ENCODE results near the gene POU4F3. TPM values are rescaled to one million over a fixed set of nuclear protein-coding genes. Genes with fewer than 3 reads are reported as not detected.
A peak's percentile ranks its signal among the peaks of the same experiment; 100 is the strongest.

The POU4F3 gene
- total RNA-seq, 1 donor from 2014 or later: 9.5 TPM

- no peaks in the 10 kb centered on the region for H3K36me3 Mint-ChIP-seq (ENCODE audit: unreplicated experiment)
- H3K4me1 Mint-ChIP-seq (ENCODE audit: low read depth, unreplicated experiment): peaks cover 15% of the 10 kb centered on the region
- DNase-seq: no peak
- TF ChIP-seq CTCF (IDR thresholded peaks at IDR 0.05; ENCODE audit: partially characterized antibody, unreplicated experiment): no peak
- H3K9me3 Mint-ChIP-seq (ENCODE audit: unreplicated experiment): peaks cover 6% of the 10 kb centered on the region
- H3K27ac Mint-ChIP-seq (ENCODE audit: unreplicated experiment): no peak overlapping the region
- H3K4me3 Mint-ChIP-seq (ENCODE audit: unreplicated experiment): no peak overlapping the region
- peaks cover 9% of the 10 kb centered on the region for H3K27me3 Mint-ChIP-seq (ENCODE audit: unreplicated experiment)
Measured at GRCh38 chr5:146329697-146330096, 8.9 kb upstream of the POU4F3 start.

- no peak for TF ChIP-seq CTCF (IDR thresholded peaks at IDR 0.05; ENCODE audit: partially characterized antibody, unreplicated experiment)
- Mint-ChIP-seq H3K4me1 (ENCODE audit: low read depth, unreplicated experiment) (peaks cover 16% of the 10 kb centered on the region), H3K4me3 (ENCODE audit: unreplicated experiment) (no peak overlapping the region), H3K36me3 (ENCODE audit: unreplicated experiment) (no peaks in the 10 kb centered on the region), H3K27me3 (ENCODE audit: unreplicated experiment) (peaks cover 12% of the 10 kb centered on the region), H3K27ac (ENCODE audit: unreplicated experiment) (peak overlapping the region; percentile 52), H3K9me3 (ENCODE audit: unreplicated experiment) (peaks cover 6% of the 10 kb centered on the region)
- no peak for DNase-seq
Measured at GRCh38 chr5:146331423-146331822, 7.2 kb upstream of the POU4F3 start.

GRCh38 chr5:146334074-146334533 lies 4.5 kb upstream of the POU4F3 start:
- H3K4me3 Mint-ChIP-seq (ENCODE audit: unreplicated experiment): peak overlapping the region; percentile 46

GRCh38 chr5:146336197-146336596 lies 2.4 kb upstream of the POU4F3 start:
- no peak for DNase-seq
- peaks cover 17% of the 10 kb centered on the region for H3K4me1 Mint-ChIP-seq (ENCODE audit: low read depth, unreplicated experiment)
- peaks cover 40% of the 10 kb centered on the region for H3K27me3 Mint-ChIP-seq (ENCODE audit: unreplicated experiment)
- peaks cover 16% of the 10 kb centered on the region for H3K9me3 Mint-ChIP-seq (ENCODE audit: unreplicated experiment)
- H3K36me3 Mint-ChIP-seq (ENCODE audit: unreplicated experiment): no peaks in the 10 kb centered on the region
- no peak overlapping the region for H3K4me3 Mint-ChIP-seq (ENCODE audit: unreplicated experiment)
- no peak for TF ChIP-seq CTCF (IDR thresholded peaks at IDR 0.05; ENCODE audit: partially characterized antibody, unreplicated experiment)
- H3K27ac Mint-ChIP-seq (ENCODE audit: unreplicated experiment): no peak overlapping the region

More at GRCh38 chr5:146334074-146334533, 4.5 kb upstream of the POU4F3 start:
- no peak for TF ChIP-seq CTCF (IDR thresholded peaks at IDR 0.05; ENCODE audit: partially characterized antibody, unreplicated experiment)
- H3K27me3 Mint-ChIP-seq (ENCODE audit: unreplicated experiment): peaks cover 27% of the 10 kb centered on the region
- peaks cover 7% of the 10 kb centered on the region for H3K9me3 Mint-ChIP-seq (ENCODE audit: unreplicated experiment)
- peak; percentile 76 for DNase-seq
- H3K36me3 Mint-ChIP-seq (ENCODE audit: unreplicated experiment): no peaks in the 10 kb centered on the region
- peaks cover 17% of the 10 kb centered on the region for H3K4me1 Mint-ChIP-seq (ENCODE audit: low read depth, unreplicated experiment)
- peak overlapping the region; percentile 13 for H3K27ac Mint-ChIP-seq (ENCODE audit: unreplicated experiment)

- H3K27ac Mint-ChIP-seq (ENCODE audit: unreplicated experiment): no peak overlapping the region
- peaks cover 47% of the 10 kb centered on the region for H3K27me3 Mint-ChIP-seq (ENCODE audit: unreplicated experiment)
- H3K36me3 Mint-ChIP-seq (ENCODE audit: unreplicated experiment): no peaks in the 10 kb centered on the region
- H3K4me1 Mint-ChIP-seq (ENCODE audit: low read depth, unreplicated experiment): peaks cover 13% of the 10 kb centered on the region
- no peak for DNase-seq
- TF ChIP-seq CTCF (IDR thresholded peaks at IDR 0.05; ENCODE audit: partially characterized antibody, unreplicated experiment): no peak
- peak overlapping the region; percentile 85 for H3K4me3 Mint-ChIP-seq (ENCODE audit: unreplicated experiment)
- H3K9me3 Mint-ChIP-seq (ENCODE audit: unreplicated experiment): peaks cover 21% of the 10 kb centered on the region
Measured at GRCh38 chr5:146337264-146337904, 1.3 kb upstream of the POU4F3 start.
